IMR-90 (cell line): ENCODE measurements around the gene ASPG.

Experiments used
- BHLHE40 ChIP-seq: fragments of 150-350 bp; IDR thresholded peaks from 2 replicates; pipeline ENCODE4 v1.6.1; 2016; ENCODE audit warnings: mild to moderate bottlenecking, low read depth, low read length
- CTCF ChIP-seq: conservative IDR thresholded peaks from 2 replicates; pipeline ENCODE4 v1.5.1; 2012; ENCODE audit warnings: mild to moderate bottlenecking, low read depth, low read length, improper control_type of control experiment
- NFE2L2 ChIP-seq: fragments of 150-350 bp; IDR thresholded peaks from 2 replicates; pipeline ENCODE4 v1.6.1; 2016; ENCODE audit warnings: low read depth, mild to moderate bottlenecking, low read length
- POLR2A ChIP-seq: IDR thresholded peaks from 2 replicates; pipeline ENCODE4 v1.6.1; 2012; ENCODE audit warnings: mild to moderate bottlenecking, low read depth, low read length
- RAD21 ChIP-seq: IDR thresholded peaks from 2 replicates; pipeline ENCODE4 v1.6.1; 2012; ENCODE audit warnings: low read length, improper control_type of control experiment

GRCh38 chr14:104164512-104164911 is 79.0 kb downstream of the ASPG start:
- TF ChIP-seq CTCF (no peak), POLR2A (no peak), NFE2L2 (no peak), RAD21 (no peak), BHLHE40 (no peak)
